Subcutaneous preadipocyte (primary cell): ENCODE results near the gene KIR2DL3. TPM values are rescaled to one million over a fixed set of nuclear protein-coding genes. Genes with fewer than 3 reads are reported as not detected.

Source experiments
- small RNA-seq: library from RNA; depleted of rRNA; stranded (forward); fragments of <200 nt; gene quantifications from one replicate; pipeline ENCODE3, GENCODE V24; 2012
- total RNA-seq: library from RNA; depleted of rRNA; stranded (reverse); fragments of >200 nt; gene quantifications from 2 replicates; pipeline ENCODE4 v1.2.3, GENCODE V29; 2012

The KIR2DL3 gene
- total RNA-seq, result not detected in 2 replicates

DNA sequence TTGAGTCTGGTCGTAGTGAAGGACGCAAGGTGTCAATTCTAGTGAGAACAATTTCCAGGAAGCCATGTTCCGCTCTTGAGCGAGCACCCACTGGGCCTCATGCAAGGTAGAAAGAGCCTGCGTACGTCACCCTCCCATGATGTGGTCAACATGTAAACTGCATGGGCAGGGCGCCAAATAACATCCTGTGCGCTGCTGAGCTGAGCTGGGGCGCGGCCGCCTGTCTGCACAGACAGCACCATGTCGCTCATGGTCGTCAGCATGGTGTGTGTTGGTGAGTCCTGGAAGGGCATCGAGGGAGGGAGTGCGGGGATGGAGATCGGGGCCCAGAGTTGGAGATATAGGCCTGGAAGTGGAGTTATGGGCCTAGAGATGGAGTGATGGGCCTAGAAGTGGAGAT is at the start of gene KIR2DL3:
Gene KIR2DL3, plus strand, starts transcription at position 208 of the 400 bp plus-strand sequence. Its CDS starts 33 bp downstream, at position 241.

DNA sequence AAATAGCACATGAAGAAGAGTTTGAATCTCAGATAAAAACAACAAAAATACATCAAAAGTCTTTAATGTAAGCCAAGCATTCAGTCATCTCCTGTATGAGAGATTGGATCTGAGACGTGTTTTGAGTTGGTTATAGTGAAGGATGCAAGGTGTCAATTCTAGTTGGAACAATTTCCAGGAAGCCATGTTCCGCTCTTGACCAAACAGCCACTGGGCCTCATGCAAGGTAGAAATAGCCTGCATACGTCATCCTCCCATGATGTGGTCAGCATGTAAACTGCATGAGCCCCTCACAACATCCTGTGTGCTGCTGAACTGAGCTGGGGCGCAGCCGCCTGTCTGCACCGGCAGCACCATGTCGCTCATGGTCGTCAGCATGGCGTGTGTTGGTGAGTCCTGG is 14.2 kb upstream of the KIR2DL3 start, which contains the start of gene KIR3DL3:
Gene KIR3DL3, plus strand, starts transcription at position 301 of the 400 bp plus-strand sequence. Its CDS starts 55 bp downstream, at position 356.

DNA sequence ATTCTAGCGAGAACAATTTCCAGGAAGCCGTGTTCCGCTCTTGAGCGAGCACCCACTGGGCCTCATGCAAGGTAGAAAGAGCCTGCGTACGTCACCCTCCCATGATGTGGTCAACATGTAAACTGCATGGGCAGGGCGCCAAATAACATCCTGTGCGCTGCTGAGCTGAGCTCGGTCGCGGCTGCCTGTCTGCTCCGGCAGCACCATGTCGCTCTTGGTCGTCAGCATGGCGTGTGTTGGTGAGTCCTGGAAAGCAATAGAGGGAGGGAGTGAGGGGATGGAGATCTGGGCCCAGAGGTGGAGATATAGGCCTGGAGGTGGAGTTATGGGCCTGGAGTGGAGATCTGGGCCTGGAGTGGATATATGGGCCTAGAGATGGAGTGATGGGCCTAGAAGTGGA is 31.3 kb downstream of the KIR2DL3 start, which contains the start of gene KIR2DL1:
Gene KIR2DL1, plus strand, starts transcription at position 148 of the 400 bp plus-strand sequence. Its CDS starts 58 bp downstream, at position 206.

Small RNA genes within 50 kb of the gene (small RNA-seq; reads per million reads assigned to genes)
- gene AC245128.2, result not detected
- gene KIR3DP1, result not detected

Other genes with a start within 250 kb of the KIR2DL3 start
- not detected in 2 replicates for gene LAIR2, start 235.7 kb upstream of the KIR2DL3 start, total RNA-seq
- gene LILRA2, start 164.7 kb upstream of the KIR2DL3 start, total RNA-seq, result not detected in 2 replicates
- gene LILRA1, start 144.9 kb upstream of the KIR2DL3 start, total RNA-seq, result not detected in 2 replicates
- gene LILRB1, start 108.0 kb upstream of the KIR2DL3 start, total RNA-seq, result not detected in 2 replicates
- not detected in 2 replicates for gene LILRB4, start 75.5 kb upstream of the KIR2DL3 start, total RNA-seq
- not detected in 2 replicates for gene KIR3DL3, start 14.1 kb upstream of the KIR2DL3 start, total RNA-seq
- gene KIR2DL1, start 31.3 kb downstream of the KIR2DL3 start, total RNA-seq, result not detected in 2 replicates
- not detected in 2 replicates for gene KIR2DL4, start 65.1 kb downstream of the KIR2DL3 start, total RNA-seq
- not detected in 2 replicates for gene KIR3DL1, start 78.0 kb downstream of the KIR2DL3 start, total RNA-seq
- not detected in 2 replicates for gene KIR2DS4, start 94.2 kb downstream of the KIR2DL3 start, total RNA-seq
- gene KIR3DL2, start 111.9 kb downstream of the KIR2DL3 start, total RNA-seq, result not detected in 2 replicates
- not detected in 2 replicates for gene FCAR, start 135.7 kb downstream of the KIR2DL3 start, total RNA-seq
- gene NCR1, start 167.6 kb downstream of the KIR2DL3 start, total RNA-seq, result not detected in 2 replicates
- not detected in 2 replicates for gene NLRP7, start 209.0 kb downstream of the KIR2DL3 start, total RNA-seq
- under 0.01 and 0.37 TPM in 2 replicates for gene NLRP2, start 227.9 kb downstream of the KIR2DL3 start, total RNA-seq